ENCODE measurements around the gene KRT39. TPM values are rescaled to one million over a fixed set of nuclear protein-coding genes. Genes with fewer than 3 reads are reported as not detected.

KRT39 gene
- total RNA-seq, 1 donor from 2014 or later = 0.15 TPM

GRCh38 chr17:40942553-40942952, 24.2 kb downstream of the KRT39 start:
- TF ChIP-seq, protein P1, sequence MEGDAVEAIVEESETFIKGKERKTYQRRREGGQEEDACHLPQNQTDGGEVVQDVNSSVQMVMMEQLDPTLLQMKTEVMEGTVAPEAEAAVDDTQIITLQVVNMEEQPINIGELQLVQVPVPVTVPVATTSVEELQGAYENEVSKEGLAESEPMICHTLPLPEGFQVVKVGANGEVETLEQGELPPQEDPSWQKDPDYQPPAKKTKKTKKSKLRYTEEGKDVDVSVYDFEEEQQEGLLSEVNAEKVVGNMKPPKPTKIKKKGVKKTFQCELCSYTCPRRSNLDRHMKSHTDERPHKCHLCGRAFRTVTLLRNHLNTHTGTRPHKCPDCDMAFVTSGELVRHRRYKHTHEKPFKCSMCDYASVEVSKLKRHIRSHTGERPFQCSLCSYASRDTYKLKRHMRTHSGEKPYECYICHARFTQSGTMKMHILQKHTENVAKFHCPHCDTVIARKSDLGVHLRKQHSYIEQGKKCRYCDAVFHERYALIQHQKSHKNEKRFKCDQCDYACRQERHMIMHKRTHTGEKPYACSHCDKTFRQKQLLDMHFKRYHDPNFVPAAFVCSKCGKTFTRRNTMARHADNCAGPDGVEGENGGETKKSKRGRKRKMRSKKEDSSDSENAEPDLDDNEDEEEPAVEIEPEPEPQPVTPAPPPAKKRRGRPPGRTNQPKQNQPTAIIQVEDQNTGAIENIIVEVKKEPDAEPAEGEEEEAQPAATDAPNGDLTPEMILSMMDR (IDR thresholded peaks at IDR 0.05; ENCODE audit: unreplicated experiment) = no peak
- H3K9me3 Mint-ChIP-seq (ENCODE audit: unreplicated experiment) = no peaks in the 10 kb centered on the region
- H3K36me3 Mint-ChIP-seq (ENCODE audit: low read depth, unreplicated experiment) = no peaks in the 10 kb centered on the region

DNA sequence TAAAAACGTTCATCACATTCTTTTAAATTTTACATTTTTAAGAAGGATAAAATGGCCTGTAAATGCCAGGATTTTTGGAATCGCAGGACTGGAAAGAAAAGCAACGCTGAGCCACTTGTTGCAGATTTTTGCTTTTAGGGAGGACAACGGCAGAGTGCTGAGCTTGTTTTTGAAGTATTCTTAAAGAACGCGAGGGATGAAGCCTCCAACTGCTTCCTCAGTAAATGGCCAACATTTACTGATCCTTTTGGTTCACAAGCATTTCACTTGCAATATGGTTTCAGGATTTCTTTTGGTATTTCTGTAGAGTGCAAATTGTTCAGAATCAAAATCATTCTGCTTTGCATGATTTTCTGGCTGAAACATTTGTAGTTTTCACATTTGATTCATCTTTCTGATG, 26.5 kb downstream of the KRT39 start:
- no peaks in the 10 kb centered on the region for H3K9me3 Mint-ChIP-seq (ENCODE audit: unreplicated experiment)
- H3K4me3 Mint-ChIP-seq (ENCODE audit: unreplicated experiment) = no peak overlapping the region
- no peaks in the 10 kb centered on the region for H3K27me3 Mint-ChIP-seq (ENCODE audit: unreplicated experiment)
- TF ChIP-seq, protein P1 (IDR thresholded peaks at IDR 0.05; ENCODE audit: unreplicated experiment) = no peak
- H3K4me1 Mint-ChIP-seq (ENCODE audit: unreplicated experiment) = no peaks in the 10 kb centered on the region
- DNase-seq (ENCODE audit: low spot score) = no peak
- no peak overlapping the region for H3K27ac Mint-ChIP-seq (ENCODE audit: unreplicated experiment)
- H3K36me3 Mint-ChIP-seq (ENCODE audit: low read depth, unreplicated experiment) = no peaks in the 10 kb centered on the region

More at GRCh38 chr17:40942553-40942952, 24.2 kb downstream of the KRT39 start:
- Mint-ChIP-seq H3K27ac (ENCODE audit: unreplicated experiment) (no peak overlapping the region), H3K4me1 (ENCODE audit: unreplicated experiment) (no peaks in the 10 kb centered on the region), H3K4me3 (ENCODE audit: unreplicated experiment) (no peak overlapping the region), H3K27me3 (ENCODE audit: unreplicated experiment) (no peaks in the 10 kb centered on the region)
- no peak for DNase-seq (ENCODE audit: low spot score)

GRCh38 chr17:40938981-40939380, 27.8 kb downstream of the KRT39 start:
- peaks cover 3% of the 10 kb centered on the region for H3K27me3 Mint-ChIP-seq (ENCODE audit: unreplicated experiment)
- DNase-seq (ENCODE audit: low spot score) = no peak
- H3K27ac Mint-ChIP-seq (ENCODE audit: unreplicated experiment) = no peak overlapping the region
- no peak overlapping the region for H3K4me3 Mint-ChIP-seq (ENCODE audit: unreplicated experiment)
- TF ChIP-seq, protein P1 (IDR thresholded peaks at IDR 0.05; ENCODE audit: unreplicated experiment) = no peak
- no peaks in the 10 kb centered on the region for H3K9me3 Mint-ChIP-seq (ENCODE audit: unreplicated experiment)
- H3K36me3 Mint-ChIP-seq (ENCODE audit: low read depth, unreplicated experiment) = no peaks in the 10 kb centered on the region
- H3K4me1 Mint-ChIP-seq (ENCODE audit: unreplicated experiment) = no peaks in the 10 kb centered on the region

DNA sequence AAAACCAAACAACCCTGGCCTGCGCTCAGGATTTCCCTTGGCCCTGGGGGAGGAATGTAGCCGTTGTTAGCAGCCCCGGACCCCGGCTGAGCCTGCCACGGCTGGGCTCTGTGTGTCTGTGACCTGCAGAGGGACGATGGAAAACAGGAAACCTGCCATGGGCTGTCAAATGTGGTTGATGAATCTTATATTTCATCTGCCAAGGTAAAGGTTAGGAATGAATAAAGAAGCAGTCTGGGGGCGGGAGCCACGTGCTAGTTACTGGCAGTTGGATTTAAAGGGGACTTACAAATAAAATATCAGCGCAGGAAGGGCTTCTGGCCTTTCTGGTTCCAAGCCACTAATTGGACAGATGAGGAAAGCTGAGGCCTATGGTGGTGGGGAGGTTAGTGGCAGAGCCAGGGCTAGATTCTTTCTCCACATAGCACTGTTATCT, 29.3 kb downstream of the KRT39 start, which contains the start of gene KRT23:
KRT23 (minus strand) TSS at position 263 of the 436 bp plus-strand sequence. CDS start 1,043 bp downstream, outside the sequence.
- no peak for DNase-seq (ENCODE audit: low spot score)
- no peak within 1 kb of the TSS for H3K27ac Mint-ChIP-seq (ENCODE audit: unreplicated experiment)

GRCh38 chr17:40936976-40937375, 29.8 kb downstream of the KRT39 start:
- peaks cover 3% of the 10 kb centered on the region for H3K27me3 Mint-ChIP-seq (ENCODE audit: unreplicated experiment)
- no peak overlapping the region for H3K4me3 Mint-ChIP-seq (ENCODE audit: unreplicated experiment)
- DNase-seq (ENCODE audit: low spot score) = no peak
- H3K4me1 Mint-ChIP-seq (ENCODE audit: unreplicated experiment) = no peaks in the 10 kb centered on the region
- no peak overlapping the region for H3K27ac Mint-ChIP-seq (ENCODE audit: unreplicated experiment)
- H3K36me3 Mint-ChIP-seq (ENCODE audit: low read depth, unreplicated experiment) = no peaks in the 10 kb centered on the region
- TF ChIP-seq, protein P1 (IDR thresholded peaks at IDR 0.05; ENCODE audit: unreplicated experiment) = no peak
- no peaks in the 10 kb centered on the region for H3K9me3 Mint-ChIP-seq (ENCODE audit: unreplicated experiment)

More for the DNA sequence above, 29.3 kb downstream of the KRT39 start, which contains the start of gene KRT23:
- H3K36me3 Mint-ChIP-seq (ENCODE audit: low read depth, unreplicated experiment) = no peaks in the 10 kb centered on the region
- peaks cover 3% of the 10 kb centered on the region for H3K27me3 Mint-ChIP-seq (ENCODE audit: unreplicated experiment)
- H3K9me3 Mint-ChIP-seq (ENCODE audit: unreplicated experiment) = no peaks in the 10 kb centered on the region
- TF ChIP-seq, protein P1 (IDR thresholded peaks at IDR 0.05; ENCODE audit: unreplicated experiment) = no peak
- H3K4me1 Mint-ChIP-seq (ENCODE audit: unreplicated experiment) = no peaks in the 10 kb centered on the region
- no peak within 1 kb of the TSS for H3K4me3 Mint-ChIP-seq (ENCODE audit: unreplicated experiment)

Data from endothelial cell (in vitro differentiated cells).